Measurements from ENCODE around the gene FAF1.

- TF ChIP-seq, protein P1, sequence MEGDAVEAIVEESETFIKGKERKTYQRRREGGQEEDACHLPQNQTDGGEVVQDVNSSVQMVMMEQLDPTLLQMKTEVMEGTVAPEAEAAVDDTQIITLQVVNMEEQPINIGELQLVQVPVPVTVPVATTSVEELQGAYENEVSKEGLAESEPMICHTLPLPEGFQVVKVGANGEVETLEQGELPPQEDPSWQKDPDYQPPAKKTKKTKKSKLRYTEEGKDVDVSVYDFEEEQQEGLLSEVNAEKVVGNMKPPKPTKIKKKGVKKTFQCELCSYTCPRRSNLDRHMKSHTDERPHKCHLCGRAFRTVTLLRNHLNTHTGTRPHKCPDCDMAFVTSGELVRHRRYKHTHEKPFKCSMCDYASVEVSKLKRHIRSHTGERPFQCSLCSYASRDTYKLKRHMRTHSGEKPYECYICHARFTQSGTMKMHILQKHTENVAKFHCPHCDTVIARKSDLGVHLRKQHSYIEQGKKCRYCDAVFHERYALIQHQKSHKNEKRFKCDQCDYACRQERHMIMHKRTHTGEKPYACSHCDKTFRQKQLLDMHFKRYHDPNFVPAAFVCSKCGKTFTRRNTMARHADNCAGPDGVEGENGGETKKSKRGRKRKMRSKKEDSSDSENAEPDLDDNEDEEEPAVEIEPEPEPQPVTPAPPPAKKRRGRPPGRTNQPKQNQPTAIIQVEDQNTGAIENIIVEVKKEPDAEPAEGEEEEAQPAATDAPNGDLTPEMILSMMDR (IDR thresholded peaks at IDR 0.05), result no peak
- TF ChIP-seq POLR2AphosphoS5 (IDR thresholded peaks at IDR 0.05) (no peak), POLR2A (IDR thresholded peaks at IDR 0.05) (no peak), EP300 (IDR thresholded peaks at IDR 0.05) (no peak)
Observed at GRCh38 chr1:50950396-50950795, 9.7 kb downstream of the FAF1 start.
